Iris pigment epithelial cell (primary cell): Measurements from ENCODE around the gene CTRB2.

Experiments
- DNase-seq: peaks from one replicate; pipeline ENCODE4 v3.0.0-alpha.2; 2011; ENCODE audit warnings: low read depth

CTRB2 gene

DNA sequence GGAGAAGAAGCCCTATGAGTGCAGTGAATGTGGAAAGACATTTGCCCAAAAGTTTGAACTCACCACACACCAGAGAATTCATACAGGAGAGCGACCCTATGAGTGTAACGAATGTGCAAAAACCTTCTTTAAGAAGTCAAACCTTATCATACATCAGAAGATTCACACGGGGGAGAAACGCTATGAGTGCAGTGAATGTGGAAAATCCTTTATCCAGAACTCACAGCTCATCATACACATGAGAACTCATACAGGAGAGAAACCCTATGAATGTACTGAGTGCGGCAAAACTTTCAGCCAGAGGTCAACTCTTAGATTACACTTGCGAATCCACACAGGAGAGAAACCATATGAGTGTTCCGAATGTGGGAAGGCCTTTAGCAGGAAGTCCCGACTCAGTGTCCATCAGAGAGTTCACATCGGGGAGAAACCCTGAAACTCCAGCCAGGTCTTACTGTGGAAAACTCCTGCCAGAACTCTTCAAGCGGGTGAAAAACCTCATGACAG is 37.0 kb downstream of the CTRB2 start:
- DNase-seq = no peak

DNA sequence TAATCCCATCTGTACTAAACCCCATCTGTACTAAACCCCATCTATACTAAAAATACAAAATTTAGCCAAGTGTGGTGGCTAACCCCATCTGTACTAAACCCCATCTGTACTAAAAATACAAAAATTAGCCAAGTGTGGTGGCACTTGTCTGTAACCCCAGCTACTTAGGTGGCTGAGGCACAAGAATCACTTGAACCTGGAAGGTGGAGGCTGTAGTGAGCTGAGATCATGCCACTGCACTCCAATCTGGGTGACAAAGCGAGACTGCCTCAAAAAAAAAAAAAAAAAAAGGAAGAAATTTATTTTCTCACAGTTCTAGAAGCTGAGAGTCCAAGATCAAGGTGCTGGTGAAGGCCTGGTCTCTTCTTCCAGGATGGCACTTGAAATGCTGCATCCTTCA is 46.6 kb downstream of the CTRB2 start:
- no peak for DNase-seq
